Hepatocyte (in vitro differentiated cells): ENCODE measurements around the gene PYCR2. TPM values are rescaled to one million over a fixed set of nuclear protein-coding genes. Genes with fewer than 3 reads are reported as not detected.
A peak's percentile ranks its signal among the peaks of the same experiment; 100 is the strongest.

Experiments
- DNase-seq: peaks from one replicate; pipeline ENCODE4 v3.0.0-alpha.2; 2016; ENCODE audit warnings: low spot score
- H2AFZ ChIP-seq: fragments of 200-600 bp; sonication (generic); 2 replicates; pipeline ENCODE4 v1.6.0; 2016; ENCODE audit warnings: antibody characterized with exemption, mild to moderate bottlenecking
- H3K27ac ChIP-seq: fragments of 200-600 bp; sonication (generic); 2 replicates; pipeline ENCODE4 v1.5.1; 2016; ENCODE audit warnings: mild to moderate bottlenecking
- H3K27me3 ChIP-seq: fragments of 200-600 bp; sonication (generic); 2 replicates; pipeline ENCODE4 v1.6.1; 2016
- H3K36me3 ChIP-seq: fragments of 200-600 bp; sonication (generic); replicated peaks from 2 replicates; pipeline ENCODE4 v1.5.1; 2016; ENCODE audit warnings: low read depth; ENCODE audit not compliant: insufficient read depth
- H3K4me1 ChIP-seq: fragments of 200-600 bp; sonication (generic); 2 replicates; pipeline ENCODE4 v1.5.1; 2016; ENCODE audit warnings: mild to moderate bottlenecking, moderate library complexity; ENCODE audit not compliant: insufficient read depth
- H3K4me2 ChIP-seq: fragments of 200-600 bp; sonication (generic); 2 replicates; pipeline ENCODE4 v1.6.0; 2016
- H3K4me3 ChIP-seq: fragments of 200-600 bp; sonication (generic); 2 replicates; pipeline ENCODE4 v1.5.1; 2016; ENCODE audit warnings: mild to moderate bottlenecking
- H3K79me2 ChIP-seq: fragments of 200-600 bp; sonication (generic); 2 replicates; pipeline ENCODE4 v1.6.0; 2017; ENCODE audit warnings: mild to moderate bottlenecking
- H3K9me2 ChIP-seq: fragments of 200-600 bp; sonication (generic); replicated peaks from 2 replicates; pipeline ENCODE4 v1.6.0; 2017; ENCODE audit warnings: mild to moderate bottlenecking; ENCODE audit not compliant: insufficient read depth
- H3K9me3 ChIP-seq: fragments of 200-600 bp; sonication (generic); 2 replicates; pipeline ENCODE4 v1.5.1; 2016; ENCODE audit warnings: low read depth, mild to moderate bottlenecking
- H4K20me1 ChIP-seq: fragments of 200-600 bp; sonication (generic); 2 replicates; pipeline ENCODE4 v1.6.0; 2016; ENCODE audit warnings: mild to moderate bottlenecking; ENCODE audit not compliant: insufficient read depth, poor library complexity, severe bottlenecking
- EZH2 ChIP-seq: fragments of 200-600 bp; sonication (generic); IDR thresholded peaks from 2 replicates; pipeline ENCODE4 v1.6.1; 2016; ENCODE audit warnings: antibody characterized with exemption, mild to moderate bottlenecking, borderline replicate concordance
- EZH2phosphoT487 ChIP-seq: fragments of 200-600 bp; sonication (generic); IDR thresholded peaks from one replicate; pipeline ENCODE4 v1.6.1; 2018; ENCODE audit warnings: antibody characterized with exemption, mild to moderate bottlenecking, low read depth, moderate library complexity; ENCODE audit not compliant: unreplicated experiment, severe bottlenecking
- WGBS: methylation state at CpG from one replicate; pipeline ENCODE4 v1.1.6; 2016; ENCODE audit warnings: low lambda C conversion rate; ENCODE audit errors: missing lambda C conversion rate; 5-methylcytosine and 5-hydroxymethylcytosine counted together
- polyA plus RNA-seq: library from polyadenylated mRNA; unstranded; fragments of >200 nt; fragmentation: Nextera tagmentation; extraction: Ambion mirVana; gene quantifications from 2 replicates; pipeline ENCODE4 v1.2.1, GENCODE V29; 2016
- total RNA-seq: library from RNA; depleted of rRNA; stranded (reverse); fragments of >200 nt; gene quantifications from 2 replicates; pipeline ENCODE4 v1.2.3, GENCODE V29; 2014
- TF ChIP-seq, protein P1 (sequence below): fragments of 200-600 bp; sonication (generic); IDR thresholded peaks from 2 replicates; pipeline ENCODE4 v1.5.1; 2016; ENCODE audit warnings: antibody characterized with exemption, mild to moderate bottlenecking; ENCODE audit not compliant: poor library complexity

The PYCR2 gene
- total and polyA plus RNA-seq, 2 experiments from 2014 or later = 33.5 to 49.2 TPM

DNA sequence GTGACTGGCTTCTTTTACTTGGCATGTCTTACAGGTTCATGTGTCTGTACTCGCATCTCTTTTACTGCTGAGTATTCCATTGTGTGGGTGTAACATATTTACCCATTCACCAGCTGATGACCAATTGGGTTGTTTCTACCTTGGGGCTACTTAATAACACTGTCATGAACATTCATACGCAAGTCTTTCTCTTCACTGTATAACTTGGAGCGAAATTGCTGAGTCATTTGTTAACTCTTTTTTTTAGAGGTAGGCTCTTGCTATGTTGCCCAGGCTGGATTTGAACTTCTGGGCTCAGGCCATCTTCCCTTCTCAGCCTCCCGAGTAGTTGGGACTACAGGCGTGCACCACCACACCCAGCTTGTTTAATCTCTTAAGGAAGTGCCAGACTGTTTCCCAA lies 6.5 kb downstream of the PYCR2 start:
- Histone ChIP-seq H3K9me3 (no peaks in the 10 kb centered on the region), H4K20me1 (no peaks in the 10 kb centered on the region), H3K27me3 (no peaks in the 10 kb centered on the region), H3K4me1 (peaks cover 9% of the 10 kb centered on the region), H3K79me2 (peaks cover 9% of the 10 kb centered on the region), H3K9me2 (no peaks in the 10 kb centered on the region), H2AFZ (no peak overlapping the region), H3K36me3 (no peaks in the 10 kb centered on the region), H3K27ac (no peak overlapping the region), H3K4me2 (no peak overlapping the region), H3K4me3 (no peak overlapping the region)
- no peak for TF ChIP-seq EZH2
- TF ChIP-seq, protein P1, sequence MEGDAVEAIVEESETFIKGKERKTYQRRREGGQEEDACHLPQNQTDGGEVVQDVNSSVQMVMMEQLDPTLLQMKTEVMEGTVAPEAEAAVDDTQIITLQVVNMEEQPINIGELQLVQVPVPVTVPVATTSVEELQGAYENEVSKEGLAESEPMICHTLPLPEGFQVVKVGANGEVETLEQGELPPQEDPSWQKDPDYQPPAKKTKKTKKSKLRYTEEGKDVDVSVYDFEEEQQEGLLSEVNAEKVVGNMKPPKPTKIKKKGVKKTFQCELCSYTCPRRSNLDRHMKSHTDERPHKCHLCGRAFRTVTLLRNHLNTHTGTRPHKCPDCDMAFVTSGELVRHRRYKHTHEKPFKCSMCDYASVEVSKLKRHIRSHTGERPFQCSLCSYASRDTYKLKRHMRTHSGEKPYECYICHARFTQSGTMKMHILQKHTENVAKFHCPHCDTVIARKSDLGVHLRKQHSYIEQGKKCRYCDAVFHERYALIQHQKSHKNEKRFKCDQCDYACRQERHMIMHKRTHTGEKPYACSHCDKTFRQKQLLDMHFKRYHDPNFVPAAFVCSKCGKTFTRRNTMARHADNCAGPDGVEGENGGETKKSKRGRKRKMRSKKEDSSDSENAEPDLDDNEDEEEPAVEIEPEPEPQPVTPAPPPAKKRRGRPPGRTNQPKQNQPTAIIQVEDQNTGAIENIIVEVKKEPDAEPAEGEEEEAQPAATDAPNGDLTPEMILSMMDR = no peak
- no peak for TF ChIP-seq EZH2phosphoT487
- 98% methylated on average over 5 of the region's 5 CpGs for WGBS
- DNase-seq = no peak

DNA sequence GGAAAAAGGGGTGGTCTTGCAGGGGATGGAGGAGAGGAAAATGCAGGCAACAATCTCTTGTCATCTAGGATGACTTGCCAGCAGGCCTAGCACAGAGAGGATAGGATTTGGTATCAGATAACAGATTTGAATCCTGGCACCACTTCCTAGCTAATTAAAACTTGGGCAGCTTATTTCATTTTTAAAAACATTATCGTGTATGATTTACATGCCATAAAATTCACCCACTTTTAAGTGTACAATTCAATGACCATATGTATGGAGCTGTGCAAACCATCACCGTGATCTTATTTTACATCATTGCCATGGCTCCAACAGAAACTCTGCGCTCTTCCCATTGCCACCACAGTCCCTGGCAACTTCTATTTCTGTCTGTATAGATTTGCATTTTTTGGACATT lies 6.9 kb downstream of the PYCR2 start:
- TF ChIP-seq, protein P1 = no peak
- TF ChIP-seq EZH2phosphoT487 (no peak), EZH2 (no peak)
- WGBS = 94% methylated on average over 3 of the region's 3 CpGs
- H3K36me3 ChIP-seq = no peaks in the 10 kb centered on the region

DNA sequence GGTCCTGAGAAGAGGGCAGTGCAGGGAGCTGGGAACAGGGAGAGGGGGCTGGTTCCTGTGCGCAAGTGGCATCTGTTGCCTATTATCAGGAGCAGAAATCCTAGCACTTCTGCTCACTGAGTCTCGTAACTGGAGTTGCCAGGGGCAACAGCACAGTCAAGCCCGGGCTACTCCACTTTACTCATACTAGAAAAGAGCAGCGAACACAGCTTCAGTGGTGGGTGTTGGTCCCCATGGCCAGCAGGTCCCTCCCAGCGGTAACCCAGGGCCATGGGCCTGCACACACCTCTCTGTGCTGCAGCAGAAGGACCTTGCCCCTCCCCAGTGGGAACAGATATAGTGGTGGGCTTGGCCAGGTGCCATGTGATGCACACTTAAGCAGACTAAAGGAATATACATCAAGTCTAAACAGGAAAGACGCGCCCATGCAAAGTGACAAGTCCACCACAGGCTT lies 8.5 kb downstream of the PYCR2 start:
- H4K20me1 ChIP-seq = no peaks in the 10 kb centered on the region
- H3K4me1 ChIP-seq = peaks cover 15% of the 10 kb centered on the region
- H3K36me3 ChIP-seq = no peaks in the 10 kb centered on the region
- H3K79me2 ChIP-seq = no peaks in the 10 kb centered on the region
- DNase-seq = peak; percentile 44
- H3K4me3 ChIP-seq = no peak overlapping the region
- WGBS = 62% methylated on average over 7 of the region's 7 CpGs
- H3K27me3 ChIP-seq = no peaks in the 10 kb centered on the region
- H3K27ac ChIP-seq = peak overlapping the region; percentile 46
- TF ChIP-seq, protein P1 = no peak
- TF ChIP-seq EZH2phosphoT487 (no peak), EZH2 (no peak)
- H3K9me2 ChIP-seq = no peaks in the 10 kb centered on the region
- no peak overlapping the region for H2AFZ ChIP-seq
- H3K9me3 ChIP-seq = no peaks in the 10 kb centered on the region
- H3K4me2 ChIP-seq = peak overlapping the region; percentile 16

More for the DNA sequence above, 6.9 kb downstream of the PYCR2 start:
- Histone ChIP-seq H3K4me1 (peaks cover 9% of the 10 kb centered on the region), H3K9me2 (no peaks in the 10 kb centered on the region), H3K4me2 (no peak overlapping the region), H2AFZ (no peak overlapping the region), H3K27ac (no peak overlapping the region), H3K4me3 (no peak overlapping the region), H3K9me3 (no peaks in the 10 kb centered on the region), H3K27me3 (no peaks in the 10 kb centered on the region), H3K79me2 (peaks cover 5% of the 10 kb centered on the region), H4K20me1 (no peaks in the 10 kb centered on the region)
- no peak for DNase-seq

DNA sequence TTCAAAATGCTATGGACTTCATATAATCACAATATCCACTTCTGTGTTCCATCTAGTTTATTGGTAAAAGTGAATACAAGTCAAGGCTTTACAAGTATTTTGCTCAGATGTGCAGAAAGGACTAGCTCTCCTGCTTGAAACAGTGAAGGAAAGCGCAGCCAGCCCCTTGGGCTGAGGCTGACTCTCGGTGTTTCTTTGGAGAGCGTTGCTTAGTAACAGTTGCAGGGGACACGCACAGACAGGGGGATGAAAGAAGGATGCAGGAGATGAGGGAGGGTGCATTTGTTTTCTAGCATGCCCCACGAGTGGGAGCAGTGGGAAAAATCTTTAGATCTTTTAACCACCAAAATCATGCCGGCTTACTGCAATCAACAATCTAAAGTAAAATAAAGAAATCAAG lies 9.1 kb downstream of the PYCR2 start:
- no peaks in the 10 kb centered on the region for H3K9me3 ChIP-seq
- H3K4me1 ChIP-seq = peaks cover 15% of the 10 kb centered on the region
- TF ChIP-seq, protein P1 = no peak
- TF ChIP-seq EZH2 = no peak
- no peak for TF ChIP-seq EZH2phosphoT487
- no peak overlapping the region for H3K27ac ChIP-seq
- 66% methylated on average over 6 of the region's 6 CpGs for WGBS
- no peak overlapping the region for H3K4me3 ChIP-seq
- H3K36me3 ChIP-seq = no peaks in the 10 kb centered on the region
- H3K9me2 ChIP-seq = no peaks in the 10 kb centered on the region
- H3K79me2 ChIP-seq = no peaks in the 10 kb centered on the region
- H2AFZ ChIP-seq = no peak overlapping the region
- H3K4me2 ChIP-seq = no peak overlapping the region
- H3K27me3 ChIP-seq = no peaks in the 10 kb centered on the region
- H4K20me1 ChIP-seq = no peaks in the 10 kb centered on the region
- DNase-seq = no peak
